H1 (cell line): Measurements from ENCODE around the gene SLC25A42. TPM values are rescaled to one million over a fixed set of nuclear protein-coding genes. Genes with fewer than 3 reads are reported as not detected.

Source experiments
- EP300 ChIP-seq, 2 experiments: IDR thresholded peaks; 1 replicate in 1 of 2; 2 replicates in 1 of 2; pipeline ENCODE4 v1.6.1; 2011 to 2012; ENCODE audit warnings: low read depth in 2 of 2, low read length in 2 of 2, mild to moderate bottlenecking in 2 of 2, borderline replicate concordance in 1 of 2, inconsistent platforms in 1 of 2, moderate library complexity in 1 of 2
- RFX5 ChIP-seq: IDR thresholded peaks from 2 replicates; pipeline ENCODE4 v1.6.1; 2011; ENCODE audit warnings: low read depth, low read length, improper control_type of control experiment, borderline replicate concordance
- RXRA ChIP-seq: IDR thresholded peaks from 2 replicates; pipeline ENCODE4 v1.6.1; 2011; ENCODE audit warnings: low read depth, mild to moderate bottlenecking, low read length, moderate library complexity; ENCODE audit not compliant: insufficient read depth
- SP2 ChIP-seq: IDR thresholded peaks from 2 replicates; pipeline ENCODE4 v1.6.1; 2012; ENCODE audit warnings: mild to moderate bottlenecking, low read length, inconsistent platforms
- USF2 ChIP-seq: IDR thresholded peaks from 2 replicates; pipeline ENCODE4 v1.6.1; 2011; ENCODE audit warnings: low read length, improper control_type of control experiment
- polyA plus RNA-seq, 7 experiments: library from polyadenylated mRNA; depleted of rRNA in 3 of 7; stranded (reverse) in 5 of 7; unstranded in 2 of 7; fragments of >200 nt in 5 of 7; fragments of 200-250 nt in 2 of 7; gene quantifications; 1 replicate in 5 of 7; 2 replicates in 1 of 7; 4 replicates in 1 of 7; pipeline versions ENCODE4 v1.2.1 to v1.2.3, GENCODE V29; 2011 to 2013; ENCODE audit warnings: missing spikeins in 2 of 7, mixed read lengths in 2 of 7
- total RNA-seq: library from RNA; stranded (reverse); fragmentation: NEBNext Ultra II Directional; extraction: Animal tissue kit (Norgen Biotek cat#: 25700); gene quantifications from 2 replicates; pipeline ENCODE4 v1.2.1, GENCODE V29; 2021

SLC25A42 gene
- total and polyA plus RNA-seq, 2 of the 8 experiments (the other 6 are each of a cell fraction or from before 2014, with no cell fraction given) = 5.9 to 6.2 TPM

- TF ChIP-seq USF2 (no peak), RFX5 (no peak), EP300 (IDR thresholded peaks at IDR 0.05; ENCODE audit: borderline replicate concordance in 1 of 2, low read depth in 2 of 2, low read length in 2 of 2) (no peak), RXRA (no peak), SP2 (no peak)
- TF ChIP-seq, all 59 proteins: peak for 0
These were observed 69.1 kb downstream of the SLC25A42 start (continued) for GRCh38 chr19:19132912-19133311.
